Fibroblast of lung (primary cell): ENCODE data around the gene CHMP4B. TPM values are rescaled to one million over a fixed set of nuclear protein-coding genes. Genes with fewer than 3 reads are reported as not detected.

Experiments
- DNase-seq, 2 donors: peaks; one replicate each; pipeline versions ENCODE4 v3.0.0 to v3.0.0-alpha.2; 2010; ENCODE audit warnings: low read depth in 2 of 2
- H2AFZ ChIP-seq: 2 replicates; pipeline ENCODE4 v1.5.1; 2012; ENCODE audit warnings: low read length, control low read depth, inconsistent platforms
- H3K27ac ChIP-seq: 2 replicates; pipeline ENCODE4 v1.5.1; 2011; ENCODE audit warnings: low read length, control low read depth; ENCODE audit not compliant: insufficient read depth
- H3K27me3 ChIP-seq: 2 replicates; pipeline ENCODE4 v1.5.1; 2011; ENCODE audit warnings: mild to moderate bottlenecking, low read length; ENCODE audit not compliant: control insufficient read depth, insufficient read depth
- H3K36me3 ChIP-seq: 2 replicates; pipeline ENCODE4 v1.5.1; 2011; ENCODE audit warnings: low read length; ENCODE audit not compliant: control insufficient read depth, insufficient read depth
- H3K4me1 ChIP-seq: 2 replicates; pipeline ENCODE4 v1.5.1; 2011; ENCODE audit warnings: low read length; ENCODE audit not compliant: control insufficient read depth, insufficient read depth; ENCODE audit errors: extremely low read depth
- H3K4me2 ChIP-seq: 2 replicates; pipeline ENCODE4 v1.5.1; 2011; ENCODE audit warnings: low read length, control low read depth; ENCODE audit not compliant: insufficient read depth; ENCODE audit errors: extremely low read depth
- H3K4me3 ChIP-seq, 4 experiments: fragments of 200-600 bp in 1 of 4; sonication (generic) in 1 of 4; replicated peaks in 1 of 4; 2 replicates each; pipeline ENCODE4 v1.5.1; 2011 to 2016; ENCODE audit warnings: low read length in 4 of 4, low read depth in 3 of 4, mild to moderate bottlenecking in 3 of 4, control low read depth in 2 of 4, inconsistent platforms in 1 of 4, mixed read lengths in 1 of 4; ENCODE audit not compliant: insufficient read depth in 1 of 4; ENCODE audit errors: control extremely low read depth in 1 of 4
- H3K79me2 ChIP-seq: 2 replicates; pipeline ENCODE4 v1.5.1; 2012; ENCODE audit warnings: mild to moderate bottlenecking, low read length, inconsistent platforms; ENCODE audit not compliant: control insufficient read depth, insufficient read depth
- H3K9ac ChIP-seq: 2 replicates; pipeline ENCODE4 v1.5.1; 2011; ENCODE audit warnings: mild to moderate bottlenecking, low read length, control low read depth; ENCODE audit not compliant: insufficient read depth
- H3K9me3 ChIP-seq: 2 replicates; pipeline ENCODE4 v1.5.1; 2012; ENCODE audit warnings: low read depth, low read length; ENCODE audit not compliant: control insufficient read depth, insufficient read depth
- H4K20me1 ChIP-seq: 2 replicates; pipeline ENCODE4 v1.5.1; 2011; ENCODE audit warnings: low read length; ENCODE audit not compliant: control insufficient read depth, insufficient read depth; ENCODE audit errors: extremely low read depth
- EZH2 ChIP-seq: IDR thresholded peaks from 2 replicates; pipeline ENCODE4 v1.5.1; 2012; ENCODE audit warnings: low read length, control low read depth, mild to moderate bottlenecking; ENCODE audit errors: missing control alignments
- polyA plus RNA-seq, 2 donors: library from polyadenylated mRNA; depleted of rRNA in 1 of 2; stranded (reverse) in 1 of 2; unstranded in 1 of 2; fragments of >200 nt; gene quantifications; 2 replicates each; pipeline ENCODE4 v1.2.1, GENCODE V29; 2011 to 2012; ENCODE audit warnings: missing spikeins in 1 of 2
- total RNA-seq: library from RNA; depleted of rRNA; stranded (reverse); fragments of >200 nt; gene quantifications from 2 replicates; pipeline ENCODE4 v1.2.1, GENCODE V29; 2014
- TF ChIP-seq, protein P1 (sequence below), 2 donors: IDR thresholded peaks in 1 of 2; conservative IDR thresholded peaks in 1 of 2; 1 replicate in 1 of 2; 2 replicates in 1 of 2; pipeline ENCODE4 v1.5.1; 2011 to 2012; ENCODE audit warnings: low read length in 2 of 2, control low read depth in 1 of 2, inconsistent platforms in 1 of 2, low read depth in 1 of 2, mild to moderate bottlenecking in 1 of 2

CHMP4B gene
- total and polyA plus RNA-seq, 2 donors (not counting 1 experiment from before 2014, with no cell fraction given) = 26.3 to 83.2 TPM

DNA sequence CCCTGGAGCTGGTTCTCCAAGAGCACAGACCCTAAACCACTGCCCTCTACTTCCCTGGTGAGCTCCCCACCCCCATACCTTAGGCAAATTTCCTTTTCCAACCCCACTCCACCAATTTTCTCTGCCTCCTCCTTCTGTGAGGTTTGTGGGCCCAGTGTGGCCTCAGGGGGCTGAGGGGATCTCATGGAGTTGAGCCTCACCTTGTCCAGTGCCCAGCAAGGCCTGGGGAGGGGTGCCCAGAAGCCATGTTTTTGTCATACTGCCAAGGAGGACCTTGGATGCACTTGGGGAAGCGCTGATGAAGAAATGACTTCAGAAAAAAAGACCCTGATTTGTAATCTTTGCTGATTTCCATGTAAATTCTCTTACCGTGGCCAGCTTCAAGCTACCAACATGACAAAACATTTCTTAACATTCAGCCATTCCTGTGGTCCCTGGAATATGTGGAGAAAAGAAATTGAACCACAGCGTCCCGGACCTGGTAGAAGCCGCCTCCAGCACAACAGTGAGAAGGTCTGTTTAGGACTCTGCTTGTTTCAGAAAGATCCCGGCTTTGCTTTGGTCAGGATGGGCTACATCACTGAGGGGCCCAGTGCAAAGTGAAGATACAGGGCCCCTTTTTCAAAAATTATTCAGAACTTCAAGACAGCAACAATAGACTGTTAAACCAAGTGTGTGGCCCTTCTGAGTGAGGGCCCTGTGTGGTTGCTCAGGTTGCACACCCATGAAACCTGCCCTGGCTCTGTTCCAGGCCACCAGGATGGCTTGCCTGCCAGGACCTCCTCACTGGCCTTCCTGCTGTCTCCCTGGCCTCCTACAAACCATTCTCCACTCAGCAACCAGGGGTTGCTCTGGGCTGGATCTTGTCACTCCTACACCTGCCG is 52.5 kb downstream of the CHMP4B start:
- H4K20me1 ChIP-seq = no peaks in the 10 kb centered on the region
- no peak overlapping the region for H3K9ac ChIP-seq
- no peak overlapping the region for H3K4me3 ChIP-seq
- H3K27me3 ChIP-seq = peaks cover 2% of the 10 kb centered on the region
- H3K27ac ChIP-seq = no peak overlapping the region
- peak in 1 of 2 donors; percentile 30 for DNase-seq
- no peaks in the 10 kb centered on the region for H3K36me3 ChIP-seq
- no peak overlapping the region for H2AFZ ChIP-seq
- no peaks in the 10 kb centered on the region for H3K79me2 ChIP-seq
- H3K4me1 ChIP-seq = no peaks in the 10 kb centered on the region
- TF ChIP-seq, protein P1, sequence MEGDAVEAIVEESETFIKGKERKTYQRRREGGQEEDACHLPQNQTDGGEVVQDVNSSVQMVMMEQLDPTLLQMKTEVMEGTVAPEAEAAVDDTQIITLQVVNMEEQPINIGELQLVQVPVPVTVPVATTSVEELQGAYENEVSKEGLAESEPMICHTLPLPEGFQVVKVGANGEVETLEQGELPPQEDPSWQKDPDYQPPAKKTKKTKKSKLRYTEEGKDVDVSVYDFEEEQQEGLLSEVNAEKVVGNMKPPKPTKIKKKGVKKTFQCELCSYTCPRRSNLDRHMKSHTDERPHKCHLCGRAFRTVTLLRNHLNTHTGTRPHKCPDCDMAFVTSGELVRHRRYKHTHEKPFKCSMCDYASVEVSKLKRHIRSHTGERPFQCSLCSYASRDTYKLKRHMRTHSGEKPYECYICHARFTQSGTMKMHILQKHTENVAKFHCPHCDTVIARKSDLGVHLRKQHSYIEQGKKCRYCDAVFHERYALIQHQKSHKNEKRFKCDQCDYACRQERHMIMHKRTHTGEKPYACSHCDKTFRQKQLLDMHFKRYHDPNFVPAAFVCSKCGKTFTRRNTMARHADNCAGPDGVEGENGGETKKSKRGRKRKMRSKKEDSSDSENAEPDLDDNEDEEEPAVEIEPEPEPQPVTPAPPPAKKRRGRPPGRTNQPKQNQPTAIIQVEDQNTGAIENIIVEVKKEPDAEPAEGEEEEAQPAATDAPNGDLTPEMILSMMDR (conservative IDR thresholded peaks at IDR 0.05 in 1 of 2, IDR thresholded peaks at IDR 0.05 in 1 of 2; ENCODE audit: low read depth in 1 of 2, low read length in 2 of 2) = no peak
- TF ChIP-seq EZH2 = no peak
- H3K9me3 ChIP-seq = no peaks in the 10 kb centered on the region
- H3K4me2 ChIP-seq = no peak overlapping the region

DNA sequence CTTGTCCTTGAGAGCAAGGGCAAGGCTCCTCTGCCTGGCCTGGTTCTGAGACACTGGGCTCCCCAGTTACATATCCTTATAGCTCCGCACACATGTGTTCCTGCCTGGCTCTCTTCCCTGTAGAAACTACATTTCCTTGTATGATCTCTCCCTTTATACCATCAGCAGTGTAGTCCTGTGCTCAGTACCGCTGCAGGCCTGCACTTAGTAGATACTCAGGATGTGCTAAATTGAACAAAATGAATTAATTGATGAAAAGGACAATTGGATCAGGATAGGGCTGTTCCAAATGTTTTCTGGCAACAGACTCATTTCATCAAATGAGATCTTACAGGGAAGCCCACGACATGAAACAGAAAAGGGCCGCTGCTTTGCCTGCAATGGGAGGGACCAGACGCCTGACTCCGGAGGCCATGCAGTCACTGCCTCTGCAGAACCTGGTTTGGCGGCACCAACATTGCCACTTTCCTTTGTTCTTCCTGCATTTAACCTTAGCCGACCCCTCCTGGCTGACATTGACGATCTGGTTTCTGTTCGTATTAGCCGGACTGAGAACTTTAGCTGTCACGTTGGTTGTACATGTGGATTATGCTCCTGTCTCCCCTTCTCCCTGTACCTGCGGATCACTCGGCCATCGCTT is 53.3 kb downstream of the CHMP4B start:
- Histone ChIP-seq H3K79me2 (no peaks in the 10 kb centered on the region), H3K9me3 (no peaks in the 10 kb centered on the region), H3K27me3 (peaks cover 2% of the 10 kb centered on the region), H4K20me1 (no peaks in the 10 kb centered on the region), H2AFZ (no peak overlapping the region), H3K4me1 (no peaks in the 10 kb centered on the region), H3K36me3 (no peaks in the 10 kb centered on the region), H3K9ac (no peak overlapping the region), H3K4me3 (no peak overlapping the region), H3K27ac (no peak overlapping the region), H3K4me2 (no peak overlapping the region)
- DNase-seq = no peak
- no peak for TF ChIP-seq EZH2
- TF ChIP-seq, protein P1 (conservative IDR thresholded peaks at IDR 0.05 in 1 of 2, IDR thresholded peaks at IDR 0.05 in 1 of 2; ENCODE audit: low read depth in 1 of 2, low read length in 2 of 2) = no peak

DNA sequence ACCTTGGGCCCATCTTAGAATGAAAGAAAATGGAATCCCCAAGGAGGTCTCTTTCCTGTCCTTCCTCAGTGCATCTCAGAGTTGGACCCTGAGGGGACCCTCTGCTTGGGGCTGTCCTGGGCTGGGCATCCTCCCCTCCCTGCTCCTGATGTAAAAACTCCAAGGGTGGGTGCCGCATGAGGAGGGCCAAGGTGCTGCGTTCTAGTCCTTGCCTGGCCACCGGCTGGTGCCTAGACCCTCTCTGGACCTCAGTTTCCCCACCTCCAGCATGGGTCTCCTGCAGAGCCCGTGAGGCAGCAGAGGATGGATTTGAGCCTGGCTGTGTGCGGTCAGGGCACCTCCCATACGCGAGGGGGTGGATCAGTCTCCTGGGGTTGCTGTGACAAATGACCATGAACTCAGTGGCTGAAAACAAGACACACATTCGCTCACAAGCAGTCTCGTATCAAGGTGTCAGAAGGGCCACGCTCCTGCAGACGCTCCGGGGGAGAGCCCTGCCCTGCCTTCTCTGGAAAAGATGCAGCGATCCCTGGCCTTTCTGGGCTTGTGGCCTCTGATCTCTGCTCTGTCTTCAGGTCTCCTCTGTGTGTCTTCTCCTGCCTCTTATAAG is 54.7 kb downstream of the CHMP4B start:
- Histone ChIP-seq H3K4me1 (no peaks in the 10 kb centered on the region), H3K79me2 (no peaks in the 10 kb centered on the region), H3K4me2 (no peak overlapping the region), H4K20me1 (no peaks in the 10 kb centered on the region), H3K9me3 (no peaks in the 10 kb centered on the region), H3K27ac (no peak overlapping the region), H2AFZ (no peak overlapping the region), H3K9ac (no peak overlapping the region), H3K4me3 (no peak overlapping the region), H3K27me3 (peaks cover 2% of the 10 kb centered on the region), H3K36me3 (no peaks in the 10 kb centered on the region)
- TF ChIP-seq EZH2 = no peak
- TF ChIP-seq, protein P1 (conservative IDR thresholded peaks at IDR 0.05 in 1 of 2, IDR thresholded peaks at IDR 0.05 in 1 of 2; ENCODE audit: low read depth in 1 of 2, low read length in 2 of 2) = no peak
- DNase-seq = no peak
